ENCODE measurements around the gene CIC.
"Not testable (repeated sequence)": the region's sequence is repeated elsewhere in the genome, so short reads cannot be mapped to it uniquely, and the experiment has no call there.

Gene CIC

GRCh38 chr19:42255766-42256745 lies 13.0 kb upstream of the CIC start:
- DNase-seq = no peak

GRCh38 chr19:42257842-42258241 lies 11.2 kb upstream of the CIC start:
- DNase-seq = not testable (repeated sequence)

- no peak for DNase-seq
Observed at GRCh38 chr19:42261763-42262162, 7.3 kb upstream of the CIC start.

GRCh38 chr19:42266105-42266504 lies 2.9 kb upstream of the CIC start:
- not testable (repeated sequence) for DNase-seq

GRCh38 chr19:42266928-42267603 lies 2.0 kb upstream of the CIC start:
- DNase-seq = not testable (repeated sequence)

- DNase-seq = no peak
Observed at GRCh38 chr19:42267644-42268141, 1.4 kb upstream of the CIC start.

- DNase-seq = peak; percentile 99
Observed at GRCh38 chr19:42268142-42268703, 829 bp upstream of the CIC start.

GRCh38 chr19:42269478-42270345 lies 660 bp downstream of the CIC start:
- DNase-seq = no peak

GRCh38 chr19:42270346-42271044 lies 1.4 kb downstream of the CIC start:
- DNase-seq = peak; percentile 62

GRCh38 chr19:42271045-42271419 lies 2.0 kb downstream of the CIC start:
- no peak for DNase-seq

- no peak for DNase-seq
Observed at GRCh38 chr19:42271861-42272534, 2.9 kb downstream of the CIC start.

GRCh38 chr19:42272535-42272897 lies 3.5 kb downstream of the CIC start:
- DNase-seq = no peak

- no peak for DNase-seq
Observed at GRCh38 chr19:42272989-42273406, 3.9 kb downstream of the CIC start.

- DNase-seq = no peak
Observed at GRCh38 chr19:42273407-42274064, 4.5 kb downstream of the CIC start.

GRCh38 chr19:42274065-42274682 lies 5.1 kb downstream of the CIC start:
- DNase-seq = no peak

GRCh38 chr19:42275103-42275502 lies 6.1 kb downstream of the CIC start:
- DNase-seq = no peak

- DNase-seq = no peak
Observed at GRCh38 chr19:42275517-42275916, 6.5 kb downstream of the CIC start.

- no peak for DNase-seq
Observed at GRCh38 chr19:42276284-42276683, 7.2 kb downstream of the CIC start.

- DNase-seq = no peak
Observed at GRCh38 chr19:42276821-42277220, 7.8 kb downstream of the CIC start.

- DNase-seq = no peak
Observed at GRCh38 chr19:42277821-42278451, 8.9 kb downstream of the CIC start.
